GM23248 (cell line): ENCODE measurements around the gene RNLS. TPM values are rescaled to one million over a fixed set of nuclear protein-coding genes. Genes with fewer than 3 reads are reported as not detected.

Experiments used
- DNase-seq: peaks from one replicate; pipeline ENCODE4 v3.0.0-alpha.2; 2015
- H2AFZ ChIP-seq: fragments of 200-600 bp; sonication (generic); 2 replicates; pipeline ENCODE4 v1.6.1; 2016; ENCODE audit warnings: antibody characterized with exemption
- H3F3A ChIP-seq: fragments of 200-600 bp; sonication (generic); 2 replicates; pipeline ENCODE4 v1.6.1; 2016; ENCODE audit warnings: mild to moderate bottlenecking, antibody characterized with exemption, mixed run types; ENCODE audit not compliant: insufficient read depth
- H3K27ac ChIP-seq: fragments of 200-600 bp; sonication (generic); 2 replicates; pipeline ENCODE4 v1.5.1; 2016; ENCODE audit warnings: mild to moderate bottlenecking
- H3K27me3 ChIP-seq: fragments of 200-600 bp; sonication (generic); replicated peaks from 2 replicates; pipeline ENCODE4 v1.6.1; 2016; ENCODE audit warnings: mild to moderate bottlenecking; ENCODE audit not compliant: insufficient read depth
- H3K36me3 ChIP-seq: fragments of 200-600 bp; sonication (generic); 2 replicates; pipeline ENCODE4 v1.6.1; 2016; ENCODE audit warnings: low read depth, mild to moderate bottlenecking
- H3K4me1 ChIP-seq: fragments of 200-600 bp; sonication (generic); 2 replicates; pipeline ENCODE4 v1.6.1; 2016; ENCODE audit warnings: mild to moderate bottlenecking; ENCODE audit not compliant: insufficient read depth
- H3K4me2 ChIP-seq: fragments of 200-600 bp; sonication (generic); one replicate; pipeline ENCODE4 v1.6.1; 2016; ENCODE audit warnings: mild to moderate bottlenecking; ENCODE audit not compliant: unreplicated experiment
- H3K4me3 ChIP-seq: fragments of 200-600 bp; sonication (generic); 2 replicates; pipeline ENCODE4 v1.5.1; 2016; ENCODE audit warnings: mild to moderate bottlenecking
- H3K79me2 ChIP-seq: fragments of 200-600 bp; sonication (generic); 2 replicates; pipeline ENCODE4 v1.6.1; 2016; ENCODE audit warnings: mild to moderate bottlenecking; ENCODE audit not compliant: insufficient read depth
- H3K9ac ChIP-seq: fragments of 200-600 bp; sonication (generic); 2 replicates; pipeline ENCODE4 v1.6.1; 2016; ENCODE audit warnings: mild to moderate bottlenecking
- H3K9me2 ChIP-seq: fragments of 200-600 bp; sonication (generic); 2 replicates; pipeline ENCODE4 v1.6.1; 2016; ENCODE audit warnings: mixed run types, mild to moderate bottlenecking, moderate library complexity; ENCODE audit not compliant: insufficient read depth
- H3K9me3 ChIP-seq: fragments of 200-600 bp; sonication (generic); one replicate; pipeline ENCODE4 v1.6.1; 2017; ENCODE audit warnings: low read depth
- H4K20me1 ChIP-seq: fragments of 200-600 bp; sonication (generic); 2 replicates; pipeline ENCODE4 v1.6.0; 2016; ENCODE audit not compliant: insufficient read depth
- EZH2 ChIP-seq: fragments of 200-600 bp; sonication (generic); IDR thresholded peaks from 2 replicates; pipeline ENCODE4 v1.6.1; 2018; ENCODE audit warnings: antibody characterized with exemption, mild to moderate bottlenecking; ENCODE audit not compliant: insufficient read depth, poor library complexity, severe bottlenecking
- EZH2phosphoT487 ChIP-seq: fragments of 200-600 bp; sonication (generic); IDR thresholded peaks from 2 replicates; pipeline ENCODE4 v1.6.1; 2018; ENCODE audit warnings: antibody characterized with exemption, moderate library complexity, mild to moderate bottlenecking, low read depth; ENCODE audit not compliant: insufficient read depth
- WGBS, 2 experiments: methylation state at CpG; one replicate each; pipeline ENCODE4 v1.1.6; 2015 to 2017; ENCODE audit warnings: low lambda C conversion rate in 2 of 2, low coverage in 1 of 2; ENCODE audit errors: missing lambda C conversion rate in 2 of 2; 5-methylcytosine and 5-hydroxymethylcytosine counted together
- in situ Hi-C: fragments of 300-500 bp; cut with MboI; formaldehyde crosslinking; loops from 2 replicates; pipeline ENCODE4 v1.15.0; 2020
- polyA plus RNA-seq: library from polyadenylated mRNA; unstranded; fragments of >200 nt; fragmentation: Nextera tagmentation; extraction: Ambion mirVana; gene quantifications from 2 replicates; pipeline ENCODE4 v1.2.1, GENCODE V29; 2016
- total RNA-seq: library from RNA; depleted of rRNA; stranded (reverse); fragments of >200 nt; shearing (Covaris generic); gene quantifications from 2 replicates; pipeline ENCODE4 v1.2.3, GENCODE V29; 2014

The RNLS gene
- total and polyA plus RNA-seq, 2 experiments from 2014 or later = 11.5 to 23.1 TPM

- H3K27ac ChIP-seq = no peak overlapping the region
- TF ChIP-seq EZH2phosphoT487 = no peak
- TF ChIP-seq EZH2 = no peak
- in situ Hi-C loops = no loop called here
- H3K36me3 ChIP-seq = no peaks in the 10 kb centered on the region
- H3K27me3 ChIP-seq = no peaks in the 10 kb centered on the region; the same call in 1 of the 2 replicates
- H2AFZ ChIP-seq = peak overlapping the region; percentile 35; the same call in 1 of the 2 replicates
- H3K9me2 ChIP-seq = 0 out of 2 replicates have a peak, but pooled peaks cover 4% of the 10 kb centered on the region
- H4K20me1 ChIP-seq = no peaks in the 10 kb centered on the region
- no peak overlapping the region for H3K4me2 ChIP-seq
- H3F3A ChIP-seq = no peaks in the 10 kb centered on the region
- H3K9ac ChIP-seq = no peak overlapping the region
- WGBS, 2 experiments = 67 to 71% methylated on average over 6 of the region's 6 CpGs
- H3K4me3 ChIP-seq = no peak overlapping the region
- H3K9me3 ChIP-seq = no peaks in the 10 kb centered on the region
- DNase-seq = no peak
- no peaks in the 10 kb centered on the region for H3K79me2 ChIP-seq
- no peaks in the 10 kb centered on the region for H3K4me1 ChIP-seq
Observed at GRCh38 chr10:88608052-88608732, 25.1 kb upstream of the RNLS start.

GRCh38 chr10:88598055-88598454 is 14.9 kb upstream of the RNLS start:
- TF ChIP-seq EZH2phosphoT487 (no peak), EZH2 (no peak)
- no peak overlapping the region for H2AFZ ChIP-seq
- in situ Hi-C loops = no loop called here

GRCh38 chr10:88594482-88594881 is 11.4 kb upstream of the RNLS start:
- no peaks in the 10 kb centered on the region for H3F3A ChIP-seq
- no peaks in the 10 kb centered on the region for H3K9me3 ChIP-seq
- H3K27ac ChIP-seq = no peak overlapping the region
- no peaks in the 10 kb centered on the region for H4K20me1 ChIP-seq
- H3K79me2 ChIP-seq = no peaks in the 10 kb centered on the region
- H2AFZ ChIP-seq = no peak overlapping the region
- TF ChIP-seq EZH2 (no peak), EZH2phosphoT487 (no peak)
- H3K4me2 ChIP-seq = no peak overlapping the region
- H3K27me3 ChIP-seq = no peaks in the 10 kb centered on the region
- H3K4me1 ChIP-seq = peaks cover 4% of the 10 kb centered on the region; the same call in 1 of the 2 replicates
- no peaks in the 10 kb centered on the region for H3K36me3 ChIP-seq
- 97 to 100% methylated on average over 1 of the region's 1 CpG for WGBS, 2 experiments
- DNase-seq = no peak
- H3K9me2 ChIP-seq = no peaks in the 10 kb centered on the region
- H3K9ac ChIP-seq = no peak overlapping the region
- H3K4me3 ChIP-seq = no peak overlapping the region
- in situ Hi-C loops = no loop called here

More at GRCh38 chr10:88598055-88598454, 14.9 kb upstream of the RNLS start:
- no peak overlapping the region for H3K27ac ChIP-seq
- no peak overlapping the region for H3K4me2 ChIP-seq
- no peaks in the 10 kb centered on the region for H4K20me1 ChIP-seq
- H3K4me1 ChIP-seq = no peaks in the 10 kb centered on the region
- no peaks in the 10 kb centered on the region for H3K9me3 ChIP-seq
- no peak for DNase-seq
- H3K4me3 ChIP-seq = no peak overlapping the region
- no peaks in the 10 kb centered on the region for H3F3A ChIP-seq
- no peaks in the 10 kb centered on the region for H3K9me2 ChIP-seq
- no peaks in the 10 kb centered on the region for H3K79me2 ChIP-seq
- no peaks in the 10 kb centered on the region for H3K36me3 ChIP-seq
- H3K27me3 ChIP-seq = no peaks in the 10 kb centered on the region
- no peak overlapping the region for H3K9ac ChIP-seq
- WGBS, 2 experiments = 92 to 96% methylated on average over 1 of the region's 1 CpG

- Histone ChIP-seq H2AFZ (no peak overlapping the region), H4K20me1 (no peaks in the 10 kb centered on the region), H3K27ac (no peak overlapping the region), H3K9ac (no peak overlapping the region), H3K27me3 (no peaks in the 10 kb centered on the region), H3F3A (no peaks in the 10 kb centered on the region), H3K4me1 (peaks cover 4% of the 10 kb centered on the region; the same call in 1 of the 2 replicates), H3K9me3 (no peaks in the 10 kb centered on the region), H3K4me2 (no peak overlapping the region), H3K9me2 (no peaks in the 10 kb centered on the region), H3K36me3 (no peaks in the 10 kb centered on the region), H3K4me3 (no peak overlapping the region), H3K79me2 (no peaks in the 10 kb centered on the region)
- in situ Hi-C loops = no loop called here
- 77 to 90% methylated on average over 2 of the region's 2 CpGs for WGBS, 2 experiments
- no peak for DNase-seq
- TF ChIP-seq EZH2phosphoT487 = no peak
- no peak for TF ChIP-seq EZH2
Observed at GRCh38 chr10:88592906-88593305, 9.8 kb upstream of the RNLS start.
